Hematopoietic multipotent progenitor cell treated with erythropoietin and hydrocortisone succinate and interleukin-3 and kit ligand, for 4 days (in vitro differentiated cells): ENCODE results near the gene FREM1.

Experiments used
- DNase-seq: peaks from one replicate; pipeline ENCODE4 v3.0.0-alpha.2; 2015

The FREM1 gene

GRCh38 chr9:14868418-14868771 is 41.8 kb downstream of the FREM1 start:
- no peak for DNase-seq

- DNase-seq: no peak
These were observed 44.0 kb downstream of the FREM1 start for GRCh38 chr9:14866200-14866749.

GRCh38 chr9:14864309-14864708 is 45.9 kb downstream of the FREM1 start:
- no peak for DNase-seq

GRCh38 chr9:14863402-14863801 is 46.8 kb downstream of the FREM1 start:
- no peak for DNase-seq

GRCh38 chr9:14857449-14858305 is 52.6 kb downstream of the FREM1 start:
- DNase-seq: no peak

- no peak for DNase-seq
These were observed 60.4 kb downstream of the FREM1 start for GRCh38 chr9:14849851-14850250.

- DNase-seq: no peak
These were observed 60.9 kb downstream of the FREM1 start for GRCh38 chr9:14849296-14849695.

GRCh38 chr9:14846871-14847311 is 63.3 kb downstream of the FREM1 start:
- peak; percentile 84 for DNase-seq

GRCh38 chr9:14843163-14843562 is 67.1 kb downstream of the FREM1 start:
- DNase-seq: no peak

GRCh38 chr9:14842269-14842668 is 68.0 kb downstream of the FREM1 start:
- DNase-seq: no peak

GRCh38 chr9:14838701-14839100 is 71.5 kb downstream of the FREM1 start:
- no peak for DNase-seq

- no peak for DNase-seq
These were observed 73.3 kb downstream of the FREM1 start for GRCh38 chr9:14836885-14837284.

GRCh38 chr9:14831661-14832060 is 78.6 kb downstream of the FREM1 start:
- DNase-seq: no peak

- DNase-seq: no peak
These were observed 79.2 kb downstream of the FREM1 start for GRCh38 chr9:14831074-14831473.

GRCh38 chr9:14830057-14830456 is 80.2 kb downstream of the FREM1 start:
- no peak for DNase-seq

- DNase-seq: no peak
These were observed 81.0 kb downstream of the FREM1 start for GRCh38 chr9:14829204-14829603.

GRCh38 chr9:14827805-14828204 is 82.4 kb downstream of the FREM1 start:
- no peak for DNase-seq

- DNase-seq: no peak
These were observed 85.7 kb downstream of the FREM1 start for GRCh38 chr9:14824481-14824880.

- no peak for DNase-seq
These were observed 86.4 kb downstream of the FREM1 start for GRCh38 chr9:14823800-14824199.

- DNase-seq: no peak
These were observed 87.6 kb downstream of the FREM1 start for GRCh38 chr9:14822666-14823065.

- no peak for DNase-seq
These were observed 91.0 kb downstream of the FREM1 start for GRCh38 chr9:14819183-14819582.

- DNase-seq: no peak
These were observed 96.0 kb downstream of the FREM1 start for GRCh38 chr9:14814249-14814628.

GRCh38 chr9:14813336-14814248 is 96.6 kb downstream of the FREM1 start:
- DNase-seq: no peak

GRCh38 chr9:14812806-14813205 is 97.4 kb downstream of the FREM1 start:
- DNase-seq: no peak
